ENCODE measurements around the gene DMRTC2. TPM values are rescaled to one million over a fixed set of nuclear protein-coding genes. Genes with fewer than 3 reads are reported as not detected.

Gene DMRTC2
- total RNA-seq, 4 donors from 2014 or later = not detected

DNA sequence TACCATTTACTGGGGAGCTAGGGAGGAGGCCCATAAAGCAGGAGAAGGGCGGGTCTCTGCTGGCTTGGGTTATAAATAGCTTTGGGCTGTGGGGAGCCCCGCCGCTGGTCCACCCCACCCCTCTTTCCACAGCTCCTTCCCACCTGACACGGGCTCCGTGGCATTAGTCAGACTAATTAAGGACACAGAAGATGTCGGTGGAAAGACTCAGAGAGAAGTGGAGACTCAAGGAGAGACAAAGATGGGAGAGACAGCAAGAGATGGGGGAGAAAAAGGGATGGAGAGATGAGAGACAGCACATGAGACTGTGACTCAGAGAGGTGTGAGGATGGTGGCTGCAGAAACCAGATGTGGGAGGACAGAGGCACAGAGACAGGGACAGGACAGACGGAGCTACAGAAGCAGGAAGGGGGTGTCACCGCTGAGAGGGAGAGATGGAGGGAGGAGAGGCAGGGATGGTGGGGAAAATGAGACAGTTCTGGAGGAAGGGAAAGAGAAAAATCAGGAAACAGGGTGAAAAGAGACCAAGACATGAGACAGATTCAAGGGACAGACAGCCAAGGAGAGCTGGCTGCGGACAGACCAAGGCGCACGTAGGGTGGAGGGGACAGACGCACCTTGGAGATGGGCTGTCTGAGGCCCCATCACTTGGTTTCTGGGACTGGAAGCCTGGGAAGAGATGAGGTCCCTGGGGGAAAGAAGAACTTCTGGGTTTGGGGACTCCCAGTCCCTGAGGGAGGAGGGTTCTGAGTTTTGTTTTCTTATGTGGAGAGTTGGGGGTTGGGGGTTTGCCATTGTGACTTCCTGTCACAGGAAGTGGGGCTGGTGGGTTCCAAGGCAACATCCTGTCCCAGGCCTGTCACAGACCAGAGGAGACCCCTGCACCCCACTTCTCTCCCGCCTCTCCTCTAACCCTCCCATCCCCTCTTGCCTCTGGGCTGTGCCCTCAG lies 42.2 kb downstream of the DMRTC2 start:
- Histone ChIP-seq H3K4me1 (peaks cover 0 to 48% (median 13%) of the 10 kb centered on the region in 4 donors), H3K27ac (peak overlapping the region in 2 of 4 donors; percentile 16 to 82), H3K27me3 (no peaks in the 10 kb centered on the region), H3K9me3 (no peaks in the 10 kb centered on the region), H3K4me3 (peak overlapping the region in 1 of 4 donors; percentile 28), H3K36me3 (peaks cover 0 to 44% (median 0%) of the 10 kb centered on the region in 3 donors)
- TF ChIP-seq POLR2A (IDR thresholded peaks at IDR 0.05) = no peak
- TF ChIP-seq, protein P1, sequence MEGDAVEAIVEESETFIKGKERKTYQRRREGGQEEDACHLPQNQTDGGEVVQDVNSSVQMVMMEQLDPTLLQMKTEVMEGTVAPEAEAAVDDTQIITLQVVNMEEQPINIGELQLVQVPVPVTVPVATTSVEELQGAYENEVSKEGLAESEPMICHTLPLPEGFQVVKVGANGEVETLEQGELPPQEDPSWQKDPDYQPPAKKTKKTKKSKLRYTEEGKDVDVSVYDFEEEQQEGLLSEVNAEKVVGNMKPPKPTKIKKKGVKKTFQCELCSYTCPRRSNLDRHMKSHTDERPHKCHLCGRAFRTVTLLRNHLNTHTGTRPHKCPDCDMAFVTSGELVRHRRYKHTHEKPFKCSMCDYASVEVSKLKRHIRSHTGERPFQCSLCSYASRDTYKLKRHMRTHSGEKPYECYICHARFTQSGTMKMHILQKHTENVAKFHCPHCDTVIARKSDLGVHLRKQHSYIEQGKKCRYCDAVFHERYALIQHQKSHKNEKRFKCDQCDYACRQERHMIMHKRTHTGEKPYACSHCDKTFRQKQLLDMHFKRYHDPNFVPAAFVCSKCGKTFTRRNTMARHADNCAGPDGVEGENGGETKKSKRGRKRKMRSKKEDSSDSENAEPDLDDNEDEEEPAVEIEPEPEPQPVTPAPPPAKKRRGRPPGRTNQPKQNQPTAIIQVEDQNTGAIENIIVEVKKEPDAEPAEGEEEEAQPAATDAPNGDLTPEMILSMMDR (IDR thresholded peaks at IDR 0.05) = no peak
- TF ChIP-seq EP300 (IDR thresholded peaks at IDR 0.05) = no peak
- DNase-seq (ENCODE audit: low spot score in 2 of 2) = no peak
- 57 to 60% methylated on average over 13 of the region's 13 CpGs for WGBS, 2 donors

DNA sequence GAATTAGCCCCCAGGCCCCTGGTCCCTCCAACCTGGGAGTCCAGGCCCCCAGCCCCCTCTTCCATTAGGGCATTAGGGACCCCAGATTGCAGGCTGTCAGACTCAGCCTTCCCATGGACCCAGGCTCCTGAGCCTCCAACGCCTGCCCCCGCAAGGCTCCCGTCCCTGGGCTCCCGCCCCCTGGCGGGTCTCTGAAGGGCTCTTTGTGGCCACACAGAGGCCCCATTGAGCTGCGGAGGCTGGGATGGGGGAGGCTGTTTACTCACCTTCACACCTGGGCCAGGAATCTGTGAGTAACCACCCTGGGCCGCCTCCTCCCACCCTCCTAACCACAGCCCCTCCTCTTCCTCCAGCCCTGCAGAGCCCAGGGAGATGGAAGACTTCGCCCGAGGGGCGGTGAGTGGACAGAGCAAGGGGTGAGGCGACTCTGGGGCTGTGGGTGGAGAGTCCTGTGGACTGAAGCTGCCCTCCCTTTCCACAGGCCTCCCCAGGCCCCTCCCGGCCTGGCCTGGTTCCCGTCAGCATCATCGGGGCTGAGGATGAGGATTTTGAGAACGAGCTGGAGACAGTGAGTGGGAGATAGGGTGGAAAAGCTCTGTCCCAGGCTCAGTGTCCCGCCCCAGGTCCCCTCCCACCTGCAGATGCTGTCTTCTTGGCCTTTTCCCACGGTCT lies 43.0 kb downstream of the DMRTC2 start:
- 33 to 41% methylated on average over 9 to 15 of the region's 17 CpGs for WGBS, 2 donors
- DNase-seq (ENCODE audit: low spot score in 2 of 2) = no peak
- Histone ChIP-seq H3K27me3 (no peaks in the 10 kb centered on the region), H3K9me3 (no peaks in the 10 kb centered on the region), H3K27ac (peak overlapping the region in 2 of 4 donors; percentile 16 to 82), H3K4me3 (peak overlapping the region in 1 of 4 donors; percentile 28), H3K36me3 (peaks cover 0 to 52% (median 0%) of the 10 kb centered on the region in 3 donors), H3K4me1 (peaks cover 0 to 40% (median 13%) of the 10 kb centered on the region in 4 donors)
- TF ChIP-seq, protein P1 (IDR thresholded peaks at IDR 0.05) = no peak
- TF ChIP-seq POLR2A (IDR thresholded peaks at IDR 0.05) = no peak
- TF ChIP-seq EP300 (IDR thresholded peaks at IDR 0.05) = no peak

DNA sequence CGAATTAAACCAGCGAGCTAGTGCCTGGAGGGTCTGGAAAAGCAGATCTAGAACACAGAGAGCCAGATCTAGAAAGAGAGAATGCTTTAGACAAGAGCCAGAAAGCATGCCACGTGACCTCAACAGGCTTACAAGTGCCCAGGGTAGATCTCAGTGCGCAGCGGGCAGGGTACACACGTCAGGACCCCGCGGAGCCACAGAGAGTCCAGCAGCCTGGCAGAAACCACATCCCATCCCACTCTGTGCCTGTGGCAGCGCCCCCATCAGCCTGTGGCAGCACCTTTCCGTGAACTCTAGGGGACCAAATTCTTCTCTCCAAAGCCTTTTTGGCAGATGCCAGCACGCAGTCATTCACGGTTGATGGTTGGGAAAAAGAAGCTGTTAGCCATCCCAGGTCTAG lies 44.1 kb downstream of the DMRTC2 start:
- DNase-seq (ENCODE audit: low spot score in 2 of 2) = no peak
- no peak for TF ChIP-seq EP300 (IDR thresholded peaks at IDR 0.05)
- TF ChIP-seq POLR2A (IDR thresholded peaks at IDR 0.05) = no peak
- TF ChIP-seq, protein P1 (IDR thresholded peaks at IDR 0.05) = no peak
- no peaks in the 10 kb centered on the region for H3K27me3 ChIP-seq
- peaks cover 0 to 56% (median 0%) of the 10 kb centered on the region in 3 donors for H3K36me3 ChIP-seq
- H3K4me3 ChIP-seq = no peak overlapping the region
- H3K9me3 ChIP-seq = no peaks in the 10 kb centered on the region
- no peak overlapping the region for H3K27ac ChIP-seq
- peaks cover 0 to 40% (median 13%) of the 10 kb centered on the region in 4 donors for H3K4me1 ChIP-seq
- WGBS, 2 donors = 86 to 94% methylated on average over 12 of the region's 12 CpGs

DNA sequence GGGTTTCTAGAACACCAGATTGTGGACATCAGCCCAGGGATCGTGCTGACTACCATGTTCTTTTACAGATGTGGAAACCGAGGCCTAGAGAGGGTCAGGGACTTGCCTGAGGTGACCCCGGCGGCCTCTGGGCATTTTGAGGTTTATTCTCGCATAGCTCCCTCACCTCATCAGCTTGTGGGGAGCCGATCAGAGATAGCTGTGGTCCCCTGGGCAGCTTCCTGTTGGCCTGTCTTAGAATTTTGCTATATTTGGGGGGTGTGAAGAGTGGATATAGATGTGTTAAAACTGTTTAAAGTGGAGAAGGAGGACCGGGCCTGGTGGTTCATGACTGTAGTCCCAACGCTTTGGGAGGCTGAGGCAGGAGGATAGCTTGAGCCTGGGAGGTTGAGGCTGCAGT lies 45.1 kb downstream of the DMRTC2 start:
- Histone ChIP-seq H3K9me3 (no peaks in the 10 kb centered on the region), H3K4me3 (no peak overlapping the region), H3K27ac (no peak overlapping the region), H3K4me1 (peaks cover 0 to 34% (median 9%) of the 10 kb centered on the region in 4 donors), H3K27me3 (no peaks in the 10 kb centered on the region), H3K36me3 (peaks cover 0 to 66% (median 7%) of the 10 kb centered on the region in 3 donors)
- no peak for DNase-seq (ENCODE audit: low spot score in 2 of 2)
- TF ChIP-seq POLR2A (IDR thresholded peaks at IDR 0.05) (no peak), EP300 (IDR thresholded peaks at IDR 0.05) (no peak)
- TF ChIP-seq, protein P1 (IDR thresholded peaks at IDR 0.05) = no peak
- WGBS, 2 donors = 90 to 95% methylated on average over 8 of the region's 8 CpGs

All from tibial nerve (tissue), 4 donors.